ENCODE results near the gene AOPEP. TPM values are rescaled to one million over a fixed set of nuclear protein-coding genes. Genes with fewer than 3 reads are reported as not detected.
"Not testable (repeated sequence)": the region's sequence is repeated elsewhere in the genome, so short reads cannot be mapped to it uniquely, and the experiment has no call there.

AOPEP gene
- total RNA-seq, 1 experiment from 2014 or later: 36.4 TPM

DNA sequence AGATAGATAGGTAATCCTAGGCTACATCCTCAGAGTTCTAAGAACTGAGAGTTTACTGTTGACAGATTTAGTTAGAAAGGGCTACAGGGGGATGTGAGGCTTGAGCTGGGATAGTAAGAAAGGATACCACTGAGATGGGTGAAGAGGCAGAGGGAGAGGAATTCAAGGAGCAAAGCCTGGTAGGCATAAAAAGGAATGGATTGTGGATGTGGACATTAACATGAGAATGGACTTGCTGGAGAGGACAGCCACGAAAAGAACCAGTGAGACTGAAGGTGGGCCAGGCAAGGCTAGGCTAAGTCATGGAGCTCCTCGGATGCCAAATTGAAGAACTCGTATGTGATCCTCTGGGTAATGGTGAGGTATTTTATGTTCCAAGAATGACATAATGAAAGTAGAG is 211.9 kb downstream of the AOPEP start:
- intact Hi-C loops (cut with micrococcal nuclease; ENCODE audit: unreplicated experiment) (no loop called here), in situ Hi-C loops (cut with HindIII; ENCODE audit: low pct_unique_long_range_greater_than_20kb, low sequenced_read_pairs) (no loop called here)
- BruUV-seq (replicated peaks): no TSS peak
- Histone ChIP-seq H3K27ac (ENCODE audit: low read length) (peak overlapping the region; percentile 17; the same call in 1 of the 2 replicates), H3K27me3 (ENCODE audit: control insufficient read depth, insufficient read depth, low read length) (no peaks in the 10 kb centered on the region), H3K9me3 (ENCODE audit: control insufficient read depth, insufficient read depth, low read depth, low read length) (no peaks in the 10 kb centered on the region), H3K4me3 (ENCODE audit: low read depth in 2 of 2, low read length in 2 of 2) (no peak overlapping the region), H3K36me3 (ENCODE audit: control insufficient read depth, insufficient read depth, low read length) (no peaks in the 10 kb centered on the region), H3K4me1 (ENCODE audit: control insufficient read depth, insufficient read depth, low read length) (peaks cover 3% of the 10 kb centered on the region)
- DNase-seq (ENCODE audit: low read depth, low spot score): no peak
- POLR2A ChIA-PET: no interaction called here
- CTCF ChIA-PET: no interaction called here
- ATAC-seq: no peak
- TF ChIP-seq SIN3A (IDR thresholded peaks at IDR 0.05; ENCODE audit: borderline replicate concordance, insufficient read depth, low read depth, low read length): no peak
- no peak for TF ChIP-seq TCF7L2 (IDR thresholded peaks at IDR 0.05; ENCODE audit: low read depth, low read length)
- no peak for TF ChIP-seq POLR2AphosphoS5 (IDR thresholded peaks at IDR 0.05; ENCODE audit: low read depth, low read length)

GRCh38 chr9:94940296-94940695 is 213.8 kb downstream of the AOPEP start:
- POLR2A ChIA-PET; H3K27ac ChIP-seq (ENCODE audit: low read length); H3K4me1 ChIP-seq (ENCODE audit: control insufficient read depth, insufficient read depth, low read length): not testable (repeated sequence)

GRCh38 chr9:94941211-94941875 is 214.8 kb downstream of the AOPEP start:
- TF ChIP-seq REST (IDR thresholded peaks at IDR 0.05; ENCODE audit: insufficient read depth in 1 of 2, low read depth in 2 of 2, low read length in 1 of 2) (no peak), SIN3A (IDR thresholded peaks at IDR 0.05; ENCODE audit: borderline replicate concordance, insufficient read depth, low read depth, low read length) (no peak), TCF7L2 (IDR thresholded peaks at IDR 0.05; ENCODE audit: low read depth, low read length) (no peak), POLR2AphosphoS5 (IDR thresholded peaks at IDR 0.05; ENCODE audit: low read depth, low read length) (no peak)
- TF ChIP-seq, protein P1, sequence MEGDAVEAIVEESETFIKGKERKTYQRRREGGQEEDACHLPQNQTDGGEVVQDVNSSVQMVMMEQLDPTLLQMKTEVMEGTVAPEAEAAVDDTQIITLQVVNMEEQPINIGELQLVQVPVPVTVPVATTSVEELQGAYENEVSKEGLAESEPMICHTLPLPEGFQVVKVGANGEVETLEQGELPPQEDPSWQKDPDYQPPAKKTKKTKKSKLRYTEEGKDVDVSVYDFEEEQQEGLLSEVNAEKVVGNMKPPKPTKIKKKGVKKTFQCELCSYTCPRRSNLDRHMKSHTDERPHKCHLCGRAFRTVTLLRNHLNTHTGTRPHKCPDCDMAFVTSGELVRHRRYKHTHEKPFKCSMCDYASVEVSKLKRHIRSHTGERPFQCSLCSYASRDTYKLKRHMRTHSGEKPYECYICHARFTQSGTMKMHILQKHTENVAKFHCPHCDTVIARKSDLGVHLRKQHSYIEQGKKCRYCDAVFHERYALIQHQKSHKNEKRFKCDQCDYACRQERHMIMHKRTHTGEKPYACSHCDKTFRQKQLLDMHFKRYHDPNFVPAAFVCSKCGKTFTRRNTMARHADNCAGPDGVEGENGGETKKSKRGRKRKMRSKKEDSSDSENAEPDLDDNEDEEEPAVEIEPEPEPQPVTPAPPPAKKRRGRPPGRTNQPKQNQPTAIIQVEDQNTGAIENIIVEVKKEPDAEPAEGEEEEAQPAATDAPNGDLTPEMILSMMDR (IDR thresholded peaks at IDR 0.05): no peak
- POLR2A ChIA-PET: no interaction called here
- Histone ChIP-seq H3K27me3 (ENCODE audit: control insufficient read depth, insufficient read depth, low read length) (no peaks in the 10 kb centered on the region), H3K9me3 (ENCODE audit: control insufficient read depth, insufficient read depth, low read depth, low read length) (no peaks in the 10 kb centered on the region), H3K36me3 (ENCODE audit: control insufficient read depth, insufficient read depth, low read length) (no peaks in the 10 kb centered on the region), H3K27ac (ENCODE audit: low read length) (peak overlapping the region; percentile 61), H3K4me1 (ENCODE audit: control insufficient read depth, insufficient read depth, low read length) (peaks cover 3% of the 10 kb centered on the region), H3K4me3 (ENCODE audit: low read depth in 2 of 2, low read length in 2 of 2) (no peak overlapping the region)
- DNase-seq (ENCODE audit: low read depth, low spot score) (no peak), ATAC-seq (no peak)
- CTCF ChIA-PET: no interaction called here
- BruUV-seq (replicated peaks): no TSS peak
- in situ Hi-C loops (cut with HindIII; ENCODE audit: low pct_unique_long_range_greater_than_20kb, low sequenced_read_pairs) (no loop called here), intact Hi-C loops (cut with micrococcal nuclease; ENCODE audit: unreplicated experiment) (no loop called here)

More at GRCh38 chr9:94940296-94940695, 213.8 kb downstream of the AOPEP start:
- ATAC-seq; BruUV-seq (replicated peaks); H3K27me3 ChIP-seq (ENCODE audit: control insufficient read depth, insufficient read depth, low read length); H3K4me3 ChIP-seq (ENCODE audit: low read depth in 2 of 2, low read length in 2 of 2); CTCF ChIA-PET; H3K9me3 ChIP-seq (ENCODE audit: control insufficient read depth, insufficient read depth, low read depth, low read length); in situ Hi-C loops (cut with HindIII; ENCODE audit: low pct_unique_long_range_greater_than_20kb, low sequenced_read_pairs); H3K36me3 ChIP-seq (ENCODE audit: control insufficient read depth, insufficient read depth, low read length); DNase-seq (ENCODE audit: low read depth, low spot score); intact Hi-C loops (cut with micrococcal nuclease; ENCODE audit: unreplicated experiment): not testable (repeated sequence)

Measured in Panc1 (cell line).